ENCODE measurements around the gene PTPRJ.
"Not testable (repeated sequence)": the region's sequence is repeated elsewhere in the genome, so short reads cannot be mapped to it uniquely, and the experiment has no call there.

Gene PTPRJ

GRCh38 chr11:48123254-48123875 lies 143.0 kb downstream of the PTPRJ start:
- H3K36me3 ChIP-seq (ENCODE audit: control insufficient read depth, insufficient read depth, low read length): peaks cover 4% of the 10 kb centered on the region
- no peak overlapping the region for H3K9ac ChIP-seq (ENCODE audit: low read length)
- H3K27me3 ChIP-seq (ENCODE audit: control insufficient read depth, insufficient read depth, low read length): no peaks in the 10 kb centered on the region
- H3K27ac ChIP-seq (ENCODE audit: low read depth, low read length): no peak overlapping the region
- H3K4me3 ChIP-seq (ENCODE audit: low read length): no peak overlapping the region
- H3K4me1 ChIP-seq (ENCODE audit: control insufficient read depth, insufficient read depth, low read length): no peaks in the 10 kb centered on the region

- H3K27ac ChIP-seq (ENCODE audit: low read depth, low read length): no peak overlapping the region
- H3K4me1 ChIP-seq (ENCODE audit: control insufficient read depth, insufficient read depth, low read length): no peaks in the 10 kb centered on the region
- no peak overlapping the region for H3K9ac ChIP-seq (ENCODE audit: low read length)
- H3K36me3 ChIP-seq (ENCODE audit: control insufficient read depth, insufficient read depth, low read length): peaks cover 4% of the 10 kb centered on the region
- no peaks in the 10 kb centered on the region for H3K27me3 ChIP-seq (ENCODE audit: control insufficient read depth, insufficient read depth, low read length)
- H3K4me3 ChIP-seq (ENCODE audit: low read length): no peak overlapping the region
Measured at GRCh38 chr11:48123934-48124755, 143.8 kb downstream of the PTPRJ start.

- no peak overlapping the region for H3K27ac ChIP-seq (ENCODE audit: low read depth, low read length)
- no peaks in the 10 kb centered on the region for H3K27me3 ChIP-seq (ENCODE audit: control insufficient read depth, insufficient read depth, low read length)
- H3K4me1 ChIP-seq (ENCODE audit: control insufficient read depth, insufficient read depth, low read length): no peaks in the 10 kb centered on the region
- H3K9ac ChIP-seq (ENCODE audit: low read length): no peak overlapping the region
- no peak overlapping the region for H3K4me3 ChIP-seq (ENCODE audit: low read length)
- H3K36me3 ChIP-seq (ENCODE audit: control insufficient read depth, insufficient read depth, low read length): peaks cover 4% of the 10 kb centered on the region
Measured at GRCh38 chr11:48124880-48125279, 144.5 kb downstream of the PTPRJ start.

GRCh38 chr11:48125866-48126265 lies 145.5 kb downstream of the PTPRJ start:
- no peaks in the 10 kb centered on the region for H3K4me1 ChIP-seq (ENCODE audit: control insufficient read depth, insufficient read depth, low read length)
- peaks cover 4% of the 10 kb centered on the region for H3K36me3 ChIP-seq (ENCODE audit: control insufficient read depth, insufficient read depth, low read length)
- H3K4me3 ChIP-seq (ENCODE audit: low read length): no peak overlapping the region
- no peak overlapping the region for H3K27ac ChIP-seq (ENCODE audit: low read depth, low read length)
- H3K27me3 ChIP-seq (ENCODE audit: control insufficient read depth, insufficient read depth, low read length): no peaks in the 10 kb centered on the region
- H3K9ac ChIP-seq (ENCODE audit: low read length): no peak overlapping the region

GRCh38 chr11:48127521-48128183 lies 147.3 kb downstream of the PTPRJ start:
- no peaks in the 10 kb centered on the region for H3K4me1 ChIP-seq (ENCODE audit: control insufficient read depth, insufficient read depth, low read length)
- H3K4me3 ChIP-seq (ENCODE audit: low read length): no peak overlapping the region
- no peak overlapping the region for H3K9ac ChIP-seq (ENCODE audit: low read length)
- no peaks in the 10 kb centered on the region for H3K27me3 ChIP-seq (ENCODE audit: control insufficient read depth, insufficient read depth, low read length)
- no peak overlapping the region for H3K27ac ChIP-seq (ENCODE audit: low read depth, low read length)
- H3K36me3 ChIP-seq (ENCODE audit: control insufficient read depth, insufficient read depth, low read length): peaks cover 4% of the 10 kb centered on the region

GRCh38 chr11:48129697-48130395 lies 149.5 kb downstream of the PTPRJ start:
- H3K4me1 ChIP-seq (ENCODE audit: control insufficient read depth, insufficient read depth, low read length): no peaks in the 10 kb centered on the region
- H3K4me3 ChIP-seq (ENCODE audit: low read length): no peak overlapping the region
- no peak overlapping the region for H3K9ac ChIP-seq (ENCODE audit: low read length)
- H3K36me3 ChIP-seq (ENCODE audit: control insufficient read depth, insufficient read depth, low read length): peaks cover 4% of the 10 kb centered on the region
- H3K27me3 ChIP-seq (ENCODE audit: control insufficient read depth, insufficient read depth, low read length): no peaks in the 10 kb centered on the region
- H3K27ac ChIP-seq (ENCODE audit: low read depth, low read length): no peak overlapping the region

- no peaks in the 10 kb centered on the region for H3K36me3 ChIP-seq (ENCODE audit: control insufficient read depth, insufficient read depth, low read length)
- H3K27me3 ChIP-seq (ENCODE audit: control insufficient read depth, insufficient read depth, low read length): no peaks in the 10 kb centered on the region
- no peak overlapping the region for H3K27ac ChIP-seq (ENCODE audit: low read depth, low read length)
- no peak overlapping the region for H3K9ac ChIP-seq (ENCODE audit: low read length)
- no peaks in the 10 kb centered on the region for H3K4me1 ChIP-seq (ENCODE audit: control insufficient read depth, insufficient read depth, low read length)
- no peak overlapping the region for H3K4me3 ChIP-seq (ENCODE audit: low read length)
Measured at GRCh38 chr11:48134221-48134922, 154.0 kb downstream of the PTPRJ start.

GRCh38 chr11:48138222-48138621 lies 157.9 kb downstream of the PTPRJ start:
- H3K36me3 ChIP-seq (ENCODE audit: control insufficient read depth, insufficient read depth, low read length): peaks cover 2% of the 10 kb centered on the region
- H3K9ac ChIP-seq (ENCODE audit: low read length): no peak overlapping the region
- H3K27me3 ChIP-seq (ENCODE audit: control insufficient read depth, insufficient read depth, low read length): no peaks in the 10 kb centered on the region
- peaks cover 4% of the 10 kb centered on the region for H3K4me1 ChIP-seq (ENCODE audit: control insufficient read depth, insufficient read depth, low read length)
- H3K27ac ChIP-seq (ENCODE audit: low read depth, low read length): no peak overlapping the region
- H3K4me3 ChIP-seq (ENCODE audit: low read length): no peak overlapping the region

- H3K27ac ChIP-seq (ENCODE audit: low read depth, low read length); H3K9ac ChIP-seq (ENCODE audit: low read length); H3K4me1 ChIP-seq (ENCODE audit: control insufficient read depth, insufficient read depth, low read length); H3K4me3 ChIP-seq (ENCODE audit: low read length); H3K27me3 ChIP-seq (ENCODE audit: control insufficient read depth, insufficient read depth, low read length); H3K36me3 ChIP-seq (ENCODE audit: control insufficient read depth, insufficient read depth, low read length): not testable (repeated sequence)
Measured at GRCh38 chr11:48139896-48140295, 159.5 kb downstream of the PTPRJ start.

GRCh38 chr11:48141475-48142122 lies 161.2 kb downstream of the PTPRJ start:
- H3K4me3 ChIP-seq (ENCODE audit: low read length): no peak overlapping the region
- H3K27ac ChIP-seq (ENCODE audit: low read depth, low read length): no peak overlapping the region
- peaks cover 4% of the 10 kb centered on the region for H3K4me1 ChIP-seq (ENCODE audit: control insufficient read depth, insufficient read depth, low read length)
- H3K9ac ChIP-seq (ENCODE audit: low read length): no peak overlapping the region
- H3K36me3 ChIP-seq (ENCODE audit: control insufficient read depth, insufficient read depth, low read length): peaks cover 9% of the 10 kb centered on the region
- no peaks in the 10 kb centered on the region for H3K27me3 ChIP-seq (ENCODE audit: control insufficient read depth, insufficient read depth, low read length)

GRCh38 chr11:48142889-48143288 lies 162.5 kb downstream of the PTPRJ start:
- peaks cover 4% of the 10 kb centered on the region for H3K4me1 ChIP-seq (ENCODE audit: control insufficient read depth, insufficient read depth, low read length)
- peaks cover 10% of the 10 kb centered on the region for H3K36me3 ChIP-seq (ENCODE audit: control insufficient read depth, insufficient read depth, low read length)
- no peak overlapping the region for H3K4me3 ChIP-seq (ENCODE audit: low read length)
- H3K9ac ChIP-seq (ENCODE audit: low read length): no peak overlapping the region
- no peaks in the 10 kb centered on the region for H3K27me3 ChIP-seq (ENCODE audit: control insufficient read depth, insufficient read depth, low read length)
- H3K27ac ChIP-seq (ENCODE audit: low read depth, low read length): no peak overlapping the region
